Omental fat pad (tissue), 4 donors: ENCODE data around the gene GHR. TPM values are rescaled to one million over a fixed set of nuclear protein-coding genes. Genes with fewer than 3 reads are reported as not detected.

Source experiments
- ATAC-seq: fragments of 150-250 bp; one replicate; pipeline ENCODE4 v1.9.1; 2016; ENCODE audit warnings: mild to moderate bottlenecking, moderate library complexity; ENCODE audit not compliant: low FRiP score
- DNase-seq: peaks from one replicate; pipeline ENCODE4 v3.0.0-alpha.2; 2019; ENCODE audit warnings: low spot score
- total RNA-seq, 4 donors: library from RNA; depleted of rRNA; stranded (reverse); fragments of >200 nt; gene quantifications; one replicate each; pipeline ENCODE4 v1.1.0, GENCODE V29; 2016
- TF ChIP-seq, protein P1 (sequence below), 3 donors: fragments of 450-650 bp; IDR thresholded peaks; one replicate each; pipeline ENCODE4 v1.5.1; 2016 to 2017; ENCODE audit warnings: antibody characterized with exemption in 3 of 3, mild to moderate bottlenecking in 3 of 3, moderate library complexity in 2 of 3

Gene GHR
- total RNA-seq, 4 donors from 2014 or later = 83.2 to 226 (median 133) TPM

DNA sequence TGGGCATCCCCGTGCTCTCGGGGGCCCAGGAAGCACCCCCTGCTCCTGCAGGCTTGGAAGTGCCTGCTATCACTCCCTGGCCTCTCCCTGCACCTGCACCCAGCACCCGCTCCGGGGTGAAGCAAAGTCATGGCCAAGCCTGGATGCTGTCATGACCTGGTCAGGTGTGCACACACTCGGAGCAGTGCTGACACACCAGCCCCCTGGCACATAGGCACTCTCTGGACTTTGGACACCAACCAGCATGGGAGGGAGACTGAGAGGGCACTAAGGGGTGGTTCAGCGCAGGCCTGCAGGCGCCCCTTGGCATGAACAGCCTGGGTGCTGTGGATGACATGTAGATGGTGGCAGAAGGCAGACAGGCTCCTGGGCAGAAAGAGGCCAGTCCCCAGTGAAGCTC is 158.6 kb downstream of the GHR start:
- DNase-seq (no peak), ATAC-seq (no peak)
- TF ChIP-seq, protein P1, sequence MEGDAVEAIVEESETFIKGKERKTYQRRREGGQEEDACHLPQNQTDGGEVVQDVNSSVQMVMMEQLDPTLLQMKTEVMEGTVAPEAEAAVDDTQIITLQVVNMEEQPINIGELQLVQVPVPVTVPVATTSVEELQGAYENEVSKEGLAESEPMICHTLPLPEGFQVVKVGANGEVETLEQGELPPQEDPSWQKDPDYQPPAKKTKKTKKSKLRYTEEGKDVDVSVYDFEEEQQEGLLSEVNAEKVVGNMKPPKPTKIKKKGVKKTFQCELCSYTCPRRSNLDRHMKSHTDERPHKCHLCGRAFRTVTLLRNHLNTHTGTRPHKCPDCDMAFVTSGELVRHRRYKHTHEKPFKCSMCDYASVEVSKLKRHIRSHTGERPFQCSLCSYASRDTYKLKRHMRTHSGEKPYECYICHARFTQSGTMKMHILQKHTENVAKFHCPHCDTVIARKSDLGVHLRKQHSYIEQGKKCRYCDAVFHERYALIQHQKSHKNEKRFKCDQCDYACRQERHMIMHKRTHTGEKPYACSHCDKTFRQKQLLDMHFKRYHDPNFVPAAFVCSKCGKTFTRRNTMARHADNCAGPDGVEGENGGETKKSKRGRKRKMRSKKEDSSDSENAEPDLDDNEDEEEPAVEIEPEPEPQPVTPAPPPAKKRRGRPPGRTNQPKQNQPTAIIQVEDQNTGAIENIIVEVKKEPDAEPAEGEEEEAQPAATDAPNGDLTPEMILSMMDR (IDR thresholded peaks at IDR 0.05) = no peak

DNA sequence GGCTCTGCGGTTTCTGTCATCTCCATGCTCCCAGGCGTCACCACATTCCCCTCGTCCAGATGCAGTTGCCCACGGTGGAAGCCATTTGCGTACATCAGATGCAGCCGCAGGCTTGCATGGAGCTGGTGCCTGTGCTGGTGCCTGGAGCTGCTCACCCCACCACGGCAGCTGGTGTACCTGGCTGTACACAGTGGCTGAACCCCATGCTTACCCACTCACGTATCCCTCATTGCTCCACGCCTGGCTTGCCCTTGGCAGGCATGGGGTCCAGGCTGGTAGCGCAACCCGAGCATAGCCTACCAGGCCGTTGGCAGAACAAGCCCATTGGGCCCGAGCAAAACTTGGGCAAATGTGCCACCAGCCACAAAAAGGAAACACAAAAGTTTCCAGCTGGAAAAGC is 159.5 kb downstream of the GHR start:
- no peak for ATAC-seq
- TF ChIP-seq, protein P1 (IDR thresholded peaks at IDR 0.05) = no peak
- DNase-seq = no peak

DNA sequence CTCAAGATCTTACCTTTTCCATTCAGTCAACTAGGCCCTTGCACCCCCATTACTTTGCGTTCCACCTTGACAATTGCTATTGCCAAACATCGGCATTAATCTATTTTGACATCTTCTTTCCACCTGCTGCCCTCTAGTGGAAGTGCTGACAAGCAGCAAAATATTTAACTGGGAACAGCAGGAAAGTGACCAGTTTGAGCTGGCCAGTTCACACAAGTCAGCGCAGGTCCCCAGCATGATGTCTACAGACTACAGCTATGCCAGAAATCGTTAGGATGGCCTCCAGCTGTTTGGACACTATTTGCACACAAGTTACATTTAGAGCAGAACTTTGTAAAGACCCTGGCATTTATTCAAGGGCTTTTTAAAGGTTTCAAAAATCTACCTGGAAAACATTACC is 160.1 kb downstream of the GHR start:
- TF ChIP-seq, protein P1 (IDR thresholded peaks at IDR 0.05) = no peak
- ATAC-seq = no peak
- no peak for DNase-seq

DNA sequence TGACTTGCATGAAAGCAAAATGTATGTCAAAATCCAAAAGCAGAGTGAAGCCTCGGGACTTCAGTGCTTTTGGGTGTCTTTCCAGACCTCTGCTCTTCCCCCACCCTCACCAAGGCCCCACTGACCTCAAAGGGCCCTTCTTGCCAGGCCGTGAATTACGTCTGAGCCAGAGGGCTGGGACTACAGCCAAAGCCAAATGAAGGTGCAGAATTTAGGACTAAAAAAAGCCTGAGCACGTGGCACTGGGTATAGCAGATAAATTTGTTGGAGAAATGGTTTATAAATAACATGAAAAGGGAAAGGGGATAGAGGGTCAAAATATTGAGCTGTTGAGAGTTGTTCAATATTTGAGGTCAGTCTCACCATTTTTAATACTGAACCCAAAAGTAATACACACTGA is 163.4 kb downstream of the GHR start:
- DNase-seq (no peak), ATAC-seq (no peak)

DNA sequence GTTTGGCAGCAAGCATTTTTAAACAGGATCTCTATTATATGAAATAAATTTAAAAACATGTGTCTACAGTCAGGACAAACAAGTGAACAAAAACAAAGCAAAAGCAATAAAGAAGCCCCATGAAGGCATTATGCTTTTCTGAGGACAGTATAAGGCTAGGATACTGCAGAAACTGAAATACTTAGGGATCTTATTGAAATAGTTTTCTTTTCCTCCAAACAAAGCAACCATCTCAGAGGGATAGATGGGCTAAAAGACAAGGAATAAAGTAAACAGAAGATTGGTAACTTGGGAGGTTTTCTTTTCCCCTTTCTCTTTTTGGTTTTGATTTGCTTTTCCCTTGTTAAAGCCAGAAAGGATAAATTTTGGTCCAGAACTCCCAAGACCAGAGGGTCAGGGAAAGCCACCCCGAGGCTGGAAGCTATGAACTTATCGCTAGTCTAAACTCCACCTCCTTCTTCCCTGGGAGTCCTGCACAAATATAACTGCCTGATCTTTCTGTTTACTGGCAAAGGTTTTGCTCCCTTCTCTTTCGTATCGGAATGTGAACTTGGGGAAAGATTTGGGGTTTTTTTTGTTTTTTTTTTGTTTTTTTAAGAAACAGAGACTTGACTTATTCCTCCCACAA is 164.0 kb downstream of the GHR start:
- ATAC-seq (no peak), DNase-seq (no peak)
- TF ChIP-seq, protein P1 (IDR thresholded peaks at IDR 0.05) = no peak

More for the DNA sequence above, 163.4 kb downstream of the GHR start:
- TF ChIP-seq, protein P1 (IDR thresholded peaks at IDR 0.05) = no peak

DNA sequence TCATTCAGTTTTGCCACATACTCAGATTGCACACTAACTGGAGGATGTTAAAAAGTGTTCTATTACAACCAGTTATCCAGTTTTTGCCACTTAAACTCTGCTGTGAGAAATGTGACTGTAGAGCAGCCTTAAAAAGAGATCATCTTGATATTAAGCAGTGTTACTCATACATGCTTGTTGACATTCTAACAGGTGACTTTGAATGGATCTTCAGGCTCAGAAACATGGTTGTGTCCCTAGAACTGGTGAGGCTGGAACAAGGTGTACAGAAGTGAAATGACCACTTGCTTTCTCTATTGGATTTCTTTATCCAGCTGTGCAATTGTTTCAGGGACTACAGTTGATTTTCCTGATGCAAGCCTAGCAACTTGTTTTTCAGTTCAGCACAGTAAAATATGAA is 167.3 kb downstream of the GHR start:
- TF ChIP-seq, protein P1 (IDR thresholded peaks at IDR 0.05) = no peak
- no peak for ATAC-seq

DNA sequence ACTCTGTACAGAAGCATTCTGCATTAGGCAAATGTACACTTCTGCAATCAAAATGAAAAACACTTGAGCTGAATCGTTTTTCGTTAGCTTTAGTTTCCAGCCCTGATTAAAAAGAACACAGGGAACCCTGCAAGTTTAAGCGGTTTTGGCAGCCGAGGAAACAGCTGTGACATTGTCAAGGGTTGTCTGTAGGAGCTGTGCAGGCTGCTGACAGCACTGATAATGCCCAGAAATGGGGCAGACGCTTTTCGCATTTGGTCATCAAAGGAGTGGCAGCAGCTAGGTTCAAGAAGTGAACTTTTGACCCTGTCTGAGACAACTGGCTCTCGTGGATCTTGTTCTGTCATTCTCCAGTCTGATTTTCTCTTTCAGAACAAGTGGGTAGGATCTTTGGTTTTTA is 167.8 kb downstream of the GHR start:
- no peak for DNase-seq
- TF ChIP-seq, protein P1 (IDR thresholded peaks at IDR 0.05) = no peak
- no peak for ATAC-seq

More for the DNA sequence above, 167.3 kb downstream of the GHR start:
- DNase-seq = no peak
